CD4-positive, alpha-beta T cell (primary cell): ENCODE data around the gene SCAPER. TPM values are rescaled to one million over a fixed set of nuclear protein-coding genes. Genes with fewer than 3 reads are reported as not detected.

ENCODE experiments used
- ATAC-seq: fragments of 200-7000 bp; cut with Tn5 transposase; one replicate; pipeline ENCODE4 v1.10.0; 2022; ENCODE audit warnings: mild to moderate bottlenecking; ENCODE audit not compliant: poor library complexity
- CTCF ChIA-PET: fragments of 350-600 bp; sonication (Branson Sonifier 250); formaldehyde crosslinking; loops from one replicate; lab custom pipeline; 2021; ENCODE audit warnings: antibody characterized with exemption, inconsistent platforms; lab: Charles Lee
- POLR2A ChIA-PET: fragments of 350-600 bp; sonication (Branson Sonifier 250); formaldehyde crosslinking; loops from one replicate; lab custom pipeline; 2021; ENCODE audit warnings: antibody characterized with exemption, inconsistent platforms; lab: Charles Lee
- DNase-seq, 14 experiments: peaks; one replicate each; pipeline ENCODE4 v3.0.0-alpha.2; 2013 to 2020; ENCODE audit warnings: mixed read lengths in 2 of 14
- H3K27ac ChIP-seq, 2 donors: one replicate each; pipeline versions ENCODE4 v1.5.1 to v1.7.0; 2013; ENCODE audit warnings: low read length in 2 of 2, low read depth in 1 of 2, mild to moderate bottlenecking in 1 of 2
- H3K27me3 ChIP-seq, 2 experiments: 1 replicate in 1 of 2; 2 replicates in 1 of 2; pipeline versions ENCODE4 v1.6.1 to v1.7.0; 2013; ENCODE audit warnings: low read length in 2 of 2, control low read depth in 1 of 2, mild to moderate bottlenecking in 1 of 2, moderate library complexity in 1 of 2; ENCODE audit not compliant: insufficient read depth in 2 of 2, control insufficient read depth in 1 of 2
- H3K36me3 ChIP-seq: one replicate; pipeline ENCODE4 v1.6.1; 2013; ENCODE audit warnings: low read length, control low read depth; ENCODE audit not compliant: insufficient read depth
- H3K4me1 ChIP-seq: one replicate; pipeline ENCODE4 v1.6.1; 2013; ENCODE audit warnings: low read length, control low read depth; ENCODE audit not compliant: insufficient read depth
- H3K4me3 ChIP-seq: one replicate; pipeline ENCODE4 v1.5.1; 2013; ENCODE audit warnings: mild to moderate bottlenecking, low read length, moderate library complexity
- H3K9me3 ChIP-seq, 2 experiments: 1 replicate in 1 of 2; 2 replicates in 1 of 2; pipeline versions ENCODE4 v1.6.1 to v1.7.0; 2013; ENCODE audit warnings: low read length in 2 of 2, mild to moderate bottlenecking in 2 of 2, control low read depth in 1 of 2, moderate library complexity in 1 of 2; ENCODE audit not compliant: control insufficient read depth in 1 of 2, insufficient read depth in 1 of 2
- H3K27ac Mint-ChIP-seq: one replicate; pipeline ENCODE4 v1.8.0; 2020; ENCODE audit warnings: mixed read lengths
- H3K27me3 Mint-ChIP-seq: one replicate; pipeline ENCODE4 v1.8.0; 2021; ENCODE audit warnings: mixed read lengths
- H3K36me3 Mint-ChIP-seq: one replicate; pipeline ENCODE4 v1.8.0; 2021; ENCODE audit warnings: low read depth, mixed read lengths
- H3K4me1 Mint-ChIP-seq: one replicate; pipeline ENCODE4 v1.8.0; 2021; ENCODE audit warnings: low read depth, mixed read lengths
- H3K4me3 Mint-ChIP-seq: one replicate; pipeline ENCODE4 v1.8.0; 2020; ENCODE audit warnings: mild to moderate bottlenecking, mixed read lengths
- H3K9me3 Mint-ChIP-seq: one replicate; pipeline ENCODE4 v1.8.0; 2020; ENCODE audit warnings: mixed read lengths
- CTCF ChIP-seq: fragments of 200-600 bp; IDR thresholded peaks from one replicate; pipeline ENCODE4 v1.8.0; 2022; ENCODE audit warnings: antibody characterized with exemption, mild to moderate bottlenecking
- intact Hi-C, 2 experiments: fragments of 100-400 bp; cut with DNase I in 1 of 2; cut with micrococcal nuclease in 1 of 2; formaldehyde crosslinking; loops; one replicate each; pipeline versions ENCODE4 v1.15.1 to v1.9.0; 2023 to 2025; cut with DNase I, micrococcal nuclease
- total RNA-seq, 174 experiments: library from RNA in 2 of 174; stranded (reverse) in 2 of 174; gene quantifications; one replicate each; pipeline ENCODE4 v1.2.3 and lab custom pipeline; 2021 to 2026

The SCAPER gene
- total RNA-seq, 2 experiments from 2014 or later: 40.3 to 41.2 TPM

- CTCF ChIA-PET: no interaction called here
Observed at GRCh38 chr15:76839173-76839572, 66.0 kb downstream of the SCAPER start.

GRCh38 chr15:76837474-76837873 lies 67.7 kb downstream of the SCAPER start:
- H3K4me1 ChIP-seq: no peaks in the 10 kb centered on the region
- intact Hi-C loops: no loop called here
- no peak overlapping the region for H3K4me3 Mint-ChIP-seq
- peaks cover 21% of the 10 kb centered on the region for H3K9me3 Mint-ChIP-seq
- no peaks in the 10 kb centered on the region for H3K9me3 ChIP-seq
- H3K27me3 Mint-ChIP-seq: no peaks in the 10 kb centered on the region
- peaks cover 90% of the 10 kb centered on the region for H3K36me3 Mint-ChIP-seq
- no peak overlapping the region for H3K27ac Mint-ChIP-seq
- no peak for ATAC-seq
- peaks cover 6% of the 10 kb centered on the region for H3K36me3 ChIP-seq
- peaks cover 37% of the 10 kb centered on the region for H3K4me1 Mint-ChIP-seq
- TF ChIP-seq CTCF: no peak
- CTCF ChIA-PET: no interaction called here
- POLR2A ChIA-PET: no interaction called here
- H3K27me3 ChIP-seq: no peaks in the 10 kb centered on the region
- DNase-seq: no peak
- no peak overlapping the region for H3K27ac ChIP-seq
- H3K4me3 ChIP-seq: no peak overlapping the region

More at GRCh38 chr15:76839173-76839572, 66.0 kb downstream of the SCAPER start:
- no peak overlapping the region for H3K4me3 ChIP-seq
- H3K9me3 ChIP-seq: no peaks in the 10 kb centered on the region
- Mint-ChIP-seq H3K27me3 (no peaks in the 10 kb centered on the region), H3K27ac (no peak overlapping the region), H3K4me3 (no peak overlapping the region), H3K9me3 (peaks cover 9% of the 10 kb centered on the region), H3K4me1 (peaks cover 40% of the 10 kb centered on the region), H3K36me3 (peaks cover 78% of the 10 kb centered on the region)
- peaks cover 6% of the 10 kb centered on the region for H3K36me3 ChIP-seq
- ATAC-seq: no peak
- TF ChIP-seq CTCF: no peak
- H3K4me1 ChIP-seq: no peaks in the 10 kb centered on the region
- no peak overlapping the region for H3K27ac ChIP-seq
- no peak for DNase-seq
- intact Hi-C loops: no loop called here
- POLR2A ChIA-PET: no interaction called here
- no peaks in the 10 kb centered on the region for H3K27me3 ChIP-seq

- ChIA-PET POLR2A (no interaction called here), CTCF (no interaction called here)
- H3K4me1 ChIP-seq: no peaks in the 10 kb centered on the region
Observed at GRCh38 chr15:76829939-76830338, 75.2 kb downstream of the SCAPER start.

More at GRCh38 chr15:76829939-76830338, 75.2 kb downstream of the SCAPER start:
- no peak for DNase-seq
- intact Hi-C loops: no loop called here
- Mint-ChIP-seq H3K27me3 (no peaks in the 10 kb centered on the region), H3K4me3 (no peak overlapping the region), H3K9me3 (peaks cover 18% of the 10 kb centered on the region), H3K4me1 (peaks cover 19% of the 10 kb centered on the region), H3K36me3 (peaks cover 37% of the 10 kb centered on the region), H3K27ac (no peak overlapping the region)
- H3K9me3 ChIP-seq: peaks cover 0 to 3% of the 10 kb centered on the region in 2 experiments
- no peak overlapping the region for H3K27ac ChIP-seq
- no peak overlapping the region for H3K4me3 ChIP-seq
- H3K27me3 ChIP-seq: no peaks in the 10 kb centered on the region
- no peak for TF ChIP-seq CTCF
- H3K36me3 ChIP-seq: peaks cover 5% of the 10 kb centered on the region
- no peak for ATAC-seq
